Activated CD8-positive, alpha-beta memory T cell treated with anti-CD3 and anti-CD28 coated beads, Interleukin-2, amount 50 U/mL, for 1 hour (primary cell): Measurements from ENCODE around the gene IFT27.
"Not testable (repeated sequence)": the region's sequence is repeated elsewhere in the genome, so short reads cannot be mapped to it uniquely, and the experiment has no call there.

Experiments
- DNase-seq: peaks from one replicate; pipeline ENCODE4 v3.0.0-alpha.2; 2020; ENCODE audit errors: extremely low read depth

Gene IFT27

GRCh38 chr22:36744413-36744765 is 31.5 kb downstream of the IFT27 start:
- no peak for DNase-seq

- DNase-seq = no peak
These were observed 32.1 kb downstream of the IFT27 start for GRCh38 chr22:36743591-36744412.

- DNase-seq = no peak
These were observed 32.9 kb downstream of the IFT27 start for GRCh38 chr22:36743011-36743410.

GRCh38 chr22:36741968-36742367 is 34.0 kb downstream of the IFT27 start:
- no peak for DNase-seq

- no peak for DNase-seq
These were observed 34.6 kb downstream of the IFT27 start for GRCh38 chr22:36741204-36741793.

- DNase-seq = no peak
These were observed 35.2 kb downstream of the IFT27 start for GRCh38 chr22:36740716-36741115.

GRCh38 chr22:36739185-36739584 is 36.7 kb downstream of the IFT27 start:
- DNase-seq = no peak

GRCh38 chr22:36738416-36739020 is 37.4 kb downstream of the IFT27 start:
- no peak for DNase-seq

GRCh38 chr22:36737776-36738175 is 38.1 kb downstream of the IFT27 start:
- no peak for DNase-seq

- no peak for DNase-seq
These were observed 39.1 kb downstream of the IFT27 start for GRCh38 chr22:36736701-36737320.

- no peak for DNase-seq
These were observed 41.5 kb downstream of the IFT27 start for GRCh38 chr22:36734171-36735058.

GRCh38 chr22:36733271-36733670 is 42.6 kb downstream of the IFT27 start:
- no peak for DNase-seq

- DNase-seq = no peak
These were observed 43.3 kb downstream of the IFT27 start for GRCh38 chr22:36732609-36733008.

- no peak for DNase-seq
These were observed 44.0 kb downstream of the IFT27 start for GRCh38 chr22:36731916-36732315.

GRCh38 chr22:36731321-36731720 is 44.6 kb downstream of the IFT27 start:
- DNase-seq = not testable (repeated sequence)

GRCh38 chr22:36730176-36730858 is 45.6 kb downstream of the IFT27 start:
- DNase-seq = no peak

- DNase-seq = no peak
These were observed 46.6 kb downstream of the IFT27 start for GRCh38 chr22:36729321-36729720.

GRCh38 chr22:36728505-36728904 is 47.4 kb downstream of the IFT27 start:
- no peak for DNase-seq

- no peak for DNase-seq
These were observed 47.9 kb downstream of the IFT27 start for GRCh38 chr22:36727927-36728488.

GRCh38 chr22:36727110-36727509 is 48.8 kb downstream of the IFT27 start:
- no peak for DNase-seq

- DNase-seq = no peak
These were observed 49.9 kb downstream of the IFT27 start for GRCh38 chr22:36726007-36726380.
